ENCODE measurements around the gene GABRG1.

GABRG1 gene

GRCh38 chr4:46123913-46124755 is at the start of gene GABRG1:
Gene GABRG1 (minus strand): TSS chr4:46124054. CDS start chr4:46123913, 141 bp downstream.
- DNase-seq = no peak
- H3K9me3 ChIP-seq (ENCODE audit: severe bottlenecking) = no peaks in the 10 kb centered on the region
- H3K27me3 ChIP-seq (ENCODE audit: insufficient read depth, low read depth, severe bottlenecking) = no peaks in the 10 kb centered on the region
- TF ChIP-seq, protein P1, sequence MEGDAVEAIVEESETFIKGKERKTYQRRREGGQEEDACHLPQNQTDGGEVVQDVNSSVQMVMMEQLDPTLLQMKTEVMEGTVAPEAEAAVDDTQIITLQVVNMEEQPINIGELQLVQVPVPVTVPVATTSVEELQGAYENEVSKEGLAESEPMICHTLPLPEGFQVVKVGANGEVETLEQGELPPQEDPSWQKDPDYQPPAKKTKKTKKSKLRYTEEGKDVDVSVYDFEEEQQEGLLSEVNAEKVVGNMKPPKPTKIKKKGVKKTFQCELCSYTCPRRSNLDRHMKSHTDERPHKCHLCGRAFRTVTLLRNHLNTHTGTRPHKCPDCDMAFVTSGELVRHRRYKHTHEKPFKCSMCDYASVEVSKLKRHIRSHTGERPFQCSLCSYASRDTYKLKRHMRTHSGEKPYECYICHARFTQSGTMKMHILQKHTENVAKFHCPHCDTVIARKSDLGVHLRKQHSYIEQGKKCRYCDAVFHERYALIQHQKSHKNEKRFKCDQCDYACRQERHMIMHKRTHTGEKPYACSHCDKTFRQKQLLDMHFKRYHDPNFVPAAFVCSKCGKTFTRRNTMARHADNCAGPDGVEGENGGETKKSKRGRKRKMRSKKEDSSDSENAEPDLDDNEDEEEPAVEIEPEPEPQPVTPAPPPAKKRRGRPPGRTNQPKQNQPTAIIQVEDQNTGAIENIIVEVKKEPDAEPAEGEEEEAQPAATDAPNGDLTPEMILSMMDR (IDR thresholded peaks at IDR 0.05; ENCODE audit: low read depth, low read length) = no peak
- H3K4me3 ChIP-seq (ENCODE audit: low read depth, low read length) = no peak within 1 kb of the TSS
- H3K27ac ChIP-seq = no peak within 1 kb of the TSS
- H3K36me3 ChIP-seq = no peaks in the 10 kb centered on the region

- TF ChIP-seq, protein P1 (IDR thresholded peaks at IDR 0.05; ENCODE audit: low read depth, low read length) = no peak
- no peaks in the 10 kb centered on the region for H3K9me3 ChIP-seq (ENCODE audit: severe bottlenecking)
Observed at GRCh38 chr4:46146993-46147392, 23.1 kb upstream of the GABRG1 start.

GRCh38 chr4:46131498-46132057 is 7.7 kb upstream of the GABRG1 start:
- Histone ChIP-seq H3K27me3 (ENCODE audit: insufficient read depth, low read depth, severe bottlenecking) (no peaks in the 10 kb centered on the region), H3K27ac (no peak overlapping the region), H3K36me3 (no peaks in the 10 kb centered on the region), H3K4me3 (ENCODE audit: low read depth, low read length) (no peak overlapping the region), H3K9me3 (ENCODE audit: severe bottlenecking) (no peaks in the 10 kb centered on the region)
- TF ChIP-seq, protein P1 (IDR thresholded peaks at IDR 0.05; ENCODE audit: low read depth, low read length) = no peak
- DNase-seq = no peak

More at GRCh38 chr4:46146993-46147392, 23.1 kb upstream of the GABRG1 start:
- no peak overlapping the region for H3K27ac ChIP-seq
- H3K4me3 ChIP-seq (ENCODE audit: low read depth, low read length) = no peak overlapping the region
- H3K27me3 ChIP-seq (ENCODE audit: insufficient read depth, low read depth, severe bottlenecking) = no peaks in the 10 kb centered on the region
- no peaks in the 10 kb centered on the region for H3K36me3 ChIP-seq
- no peak for DNase-seq

DNA sequence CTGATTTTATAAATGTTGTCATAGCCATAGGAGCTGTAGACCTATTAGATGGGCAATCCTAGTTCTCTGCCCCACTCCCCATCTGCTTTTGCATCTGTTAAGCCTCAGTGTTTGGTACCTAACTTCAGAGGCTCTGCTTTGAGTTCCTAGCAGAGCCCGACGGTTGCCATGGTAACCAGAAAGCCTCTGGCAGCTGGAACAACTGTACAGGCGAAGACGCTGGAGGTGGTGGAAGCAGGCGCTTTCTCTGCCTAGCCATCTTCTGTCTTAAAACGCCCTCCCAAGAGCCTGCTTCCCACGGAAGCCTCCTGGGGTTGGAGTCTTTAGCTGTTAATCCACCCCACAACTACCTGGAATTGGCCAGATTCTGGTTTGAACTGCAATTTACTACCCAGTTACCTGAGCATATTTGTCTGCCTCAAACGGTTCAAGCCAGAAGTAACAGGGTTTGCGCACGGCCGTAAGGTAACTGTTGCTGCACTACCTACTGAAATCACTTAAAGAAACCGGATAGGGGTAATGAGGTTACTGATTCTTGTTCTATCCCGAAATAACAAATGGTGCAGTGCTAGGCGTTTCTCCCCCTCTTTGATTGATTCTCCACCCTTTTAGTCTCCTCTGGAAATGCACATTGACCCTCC is 1.0 kb upstream of the GABRG1 start:
- Histone ChIP-seq H3K4me3 (ENCODE audit: low read depth, low read length) (no peak overlapping the region), H3K36me3 (no peaks in the 10 kb centered on the region), H3K27me3 (ENCODE audit: insufficient read depth, low read depth, severe bottlenecking) (no peaks in the 10 kb centered on the region), H3K27ac (no peak overlapping the region), H3K9me3 (ENCODE audit: severe bottlenecking) (no peaks in the 10 kb centered on the region)
- TF ChIP-seq, protein P1 (IDR thresholded peaks at IDR 0.05; ENCODE audit: low read depth, low read length) = no peak
- DNase-seq = no peak

GRCh38 chr4:46081674-46082073 is 42.2 kb downstream of the GABRG1 start:
- TF ChIP-seq, protein P1 (IDR thresholded peaks at IDR 0.05; ENCODE audit: low read depth, low read length) = no peak
- no peaks in the 10 kb centered on the region for H3K27me3 ChIP-seq (ENCODE audit: insufficient read depth, low read depth, severe bottlenecking)
- H3K27ac ChIP-seq = no peak overlapping the region
- H3K4me3 ChIP-seq (ENCODE audit: low read depth, low read length) = no peak overlapping the region
- no peak for DNase-seq
- H3K36me3 ChIP-seq = no peaks in the 10 kb centered on the region
- no peaks in the 10 kb centered on the region for H3K9me3 ChIP-seq (ENCODE audit: severe bottlenecking)

Measured in WERI-Rb-1 (cell line).